ENCODE results near the gene PARP4. TPM values are rescaled to one million over a fixed set of nuclear protein-coding genes. Genes with fewer than 3 reads are reported as not detected.
"Not testable (repeated sequence)": the region's sequence is repeated elsewhere in the genome, so short reads cannot be mapped to it uniquely, and the experiment has no call there.

Gene PARP4
- total RNA-seq, 1 donor from 2014 or later: 41.5 TPM

GRCh38 chr13:24505756-24506155, 6.8 kb downstream of the PARP4 start:
- no peak for ATAC-seq

DNA sequence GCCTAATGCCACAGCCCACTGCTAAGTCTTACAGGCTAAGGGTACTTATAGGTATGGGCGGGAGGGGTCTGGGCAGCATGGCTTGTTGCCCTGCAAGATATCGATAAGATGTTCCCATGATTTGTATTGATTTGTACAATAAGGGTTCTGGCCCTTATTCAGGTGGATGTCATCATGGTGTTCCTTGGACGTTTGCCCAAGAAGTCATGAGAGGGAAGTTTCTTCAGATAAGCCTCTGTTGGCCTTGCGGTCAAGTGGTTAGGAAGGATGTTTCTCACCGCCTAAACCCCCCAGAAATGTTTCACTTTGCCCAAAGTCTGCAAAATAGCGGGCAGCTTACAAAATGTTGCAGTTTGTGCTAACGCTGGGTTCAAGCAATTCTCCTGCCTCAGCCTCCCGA, 7.3 kb downstream of the PARP4 start:
- ATAC-seq: no peak

- ATAC-seq: peak; percentile 72
These were observed 9.2 kb downstream of the PARP4 start for GRCh38 chr13:24503379-24503696.

DNA sequence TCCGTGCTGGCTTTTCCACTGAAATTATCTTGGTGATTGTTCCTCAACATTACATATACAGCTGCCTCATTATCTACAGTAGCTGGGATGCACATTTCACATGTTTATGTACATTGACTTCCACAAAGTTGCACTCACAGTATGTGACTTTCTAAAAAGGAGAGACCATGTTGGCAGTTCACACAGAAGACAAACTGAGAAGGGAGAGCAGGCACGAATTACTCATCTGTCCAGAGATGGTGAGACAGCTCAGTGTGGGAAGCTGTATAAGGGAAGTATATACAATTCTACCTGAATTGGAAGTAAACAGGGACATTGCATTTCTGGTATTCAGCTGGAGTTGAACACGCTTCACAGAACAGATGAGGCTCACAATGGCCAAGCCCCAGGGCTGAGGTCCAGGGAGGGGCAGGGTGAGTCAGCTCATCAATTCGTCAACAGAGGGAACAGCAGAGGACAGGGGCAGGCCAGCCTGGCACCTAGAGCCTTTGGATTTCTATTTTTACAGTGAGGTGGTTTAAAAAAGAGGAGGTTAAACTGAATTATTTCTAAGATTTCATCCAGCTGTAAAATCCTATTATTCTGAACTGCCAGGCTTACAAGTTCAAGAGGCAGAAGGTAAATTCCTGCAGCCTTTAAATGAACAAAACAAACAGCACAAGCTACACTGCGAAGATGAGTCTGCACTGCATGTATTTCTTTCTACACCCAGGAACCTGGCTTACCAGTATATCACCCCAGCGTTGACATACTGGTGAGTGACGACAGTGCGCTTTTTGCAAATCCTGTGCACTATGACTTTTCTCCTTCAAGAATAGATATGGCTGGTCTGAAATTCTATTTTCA, 9.8 kb downstream of the PARP4 start:
- peak; percentile 97 for ATAC-seq

DNA sequence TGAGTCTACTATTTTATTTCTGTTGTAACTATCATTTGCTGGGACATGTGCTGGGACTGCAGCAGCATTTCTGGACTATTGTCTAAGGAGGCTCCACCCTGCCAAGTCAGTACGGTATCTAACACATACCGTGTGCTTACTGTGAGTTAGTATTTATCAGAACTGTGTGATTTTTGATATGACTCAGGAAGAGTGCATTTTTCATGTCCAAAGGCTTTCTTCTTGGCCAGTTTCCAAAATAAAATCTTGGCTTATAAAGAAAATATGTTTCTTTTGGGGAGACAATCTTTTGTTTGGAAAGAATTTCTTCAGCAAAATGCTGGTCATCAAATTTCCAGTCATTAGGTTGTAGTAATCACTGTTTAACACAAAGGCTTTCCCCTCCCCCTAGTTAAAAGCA, 11.6 kb downstream of the PARP4 start:
- ATAC-seq: peak; percentile 62

DNA sequence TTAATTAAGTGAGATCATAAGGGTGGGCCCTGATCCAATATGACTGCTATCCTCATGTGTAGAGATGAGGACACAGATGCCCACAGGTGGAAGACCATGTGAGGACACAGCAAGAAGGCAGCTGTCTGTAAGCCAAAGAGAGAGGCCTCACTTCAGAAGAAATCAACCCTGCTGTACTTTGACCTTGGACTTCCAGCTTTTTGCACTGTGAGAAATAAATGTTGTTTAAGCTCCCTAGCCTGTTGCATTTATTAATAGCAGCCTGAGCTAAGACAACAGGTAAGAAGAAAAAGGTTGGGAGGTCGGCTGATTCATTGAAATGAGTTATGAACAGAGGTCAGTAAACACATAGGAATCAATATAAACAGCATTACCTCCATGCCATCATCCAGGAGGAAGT, 14.8 kb downstream of the PARP4 start:
- no peak for ATAC-seq

GRCh38 chr13:24496295-24496694, 16.3 kb downstream of the PARP4 start:
- not testable (repeated sequence) for ATAC-seq

- ATAC-seq: peak; percentile 86
These were observed 17.3 kb downstream of the PARP4 start for GRCh38 chr13:24495151-24495729.

GRCh38 chr13:24493356-24493755, 19.2 kb downstream of the PARP4 start:
- ATAC-seq: no peak

DNA sequence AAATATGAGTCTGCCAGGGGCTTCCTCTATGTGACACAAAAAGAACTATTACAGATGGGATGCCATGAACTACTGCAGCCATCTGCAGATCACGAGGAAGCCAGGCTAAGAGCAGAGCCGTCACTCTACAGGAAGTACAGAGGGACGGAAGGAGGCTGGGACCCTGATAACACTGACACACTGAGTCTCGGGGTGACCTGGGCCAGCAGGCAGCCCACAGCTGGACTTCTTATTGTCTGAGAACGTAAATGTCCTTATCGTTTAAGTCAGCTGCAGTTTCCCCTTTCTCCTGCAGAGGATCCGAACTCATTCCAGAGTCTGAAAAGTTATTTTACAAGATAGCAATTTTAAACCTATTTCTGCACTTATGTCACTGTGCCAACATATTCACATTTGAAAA, 20.7 kb downstream of the PARP4 start:
- no peak for ATAC-seq

DNA sequence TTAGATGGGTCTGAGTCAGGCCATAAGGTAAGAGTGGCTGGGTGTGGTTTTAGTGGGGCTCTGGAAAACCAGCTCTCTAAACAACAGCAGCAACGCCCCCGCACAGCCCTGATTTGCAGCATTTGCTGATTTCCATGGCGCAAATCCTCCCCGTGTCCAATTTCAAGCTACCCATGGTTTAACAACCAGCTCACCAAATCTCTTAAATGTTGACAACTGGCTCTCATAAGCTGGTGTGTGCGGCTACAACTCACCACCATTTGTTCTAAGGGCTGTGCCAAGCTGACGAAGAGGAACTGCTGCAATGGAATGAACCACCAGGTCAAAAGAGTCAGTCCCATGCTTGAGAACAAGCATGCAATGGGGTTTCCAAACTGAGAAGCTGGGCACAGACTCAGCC, 22.9 kb downstream of the PARP4 start:
- no peak for ATAC-seq

DNA sequence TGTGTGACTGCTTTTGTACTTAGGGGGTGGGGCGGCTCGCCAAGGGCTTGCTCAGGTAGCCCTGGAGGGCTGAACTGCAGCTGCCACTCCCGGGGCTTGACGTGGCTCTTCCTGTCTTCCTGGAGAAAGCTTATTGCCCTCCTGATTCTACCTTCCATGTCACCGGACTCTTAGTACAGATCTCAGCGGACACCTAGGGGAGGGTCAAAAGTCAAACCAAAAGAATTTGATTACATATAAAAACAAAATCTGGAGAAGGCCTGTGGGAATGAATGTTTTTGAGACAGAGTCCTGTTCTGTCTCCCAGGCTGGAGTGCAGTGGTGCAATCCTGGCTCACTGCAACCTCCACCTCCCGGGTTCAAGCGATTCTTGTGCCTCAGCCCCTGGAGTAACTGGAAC, 24.5 kb downstream of the PARP4 start:
- ATAC-seq: not testable (repeated sequence)

DNA sequence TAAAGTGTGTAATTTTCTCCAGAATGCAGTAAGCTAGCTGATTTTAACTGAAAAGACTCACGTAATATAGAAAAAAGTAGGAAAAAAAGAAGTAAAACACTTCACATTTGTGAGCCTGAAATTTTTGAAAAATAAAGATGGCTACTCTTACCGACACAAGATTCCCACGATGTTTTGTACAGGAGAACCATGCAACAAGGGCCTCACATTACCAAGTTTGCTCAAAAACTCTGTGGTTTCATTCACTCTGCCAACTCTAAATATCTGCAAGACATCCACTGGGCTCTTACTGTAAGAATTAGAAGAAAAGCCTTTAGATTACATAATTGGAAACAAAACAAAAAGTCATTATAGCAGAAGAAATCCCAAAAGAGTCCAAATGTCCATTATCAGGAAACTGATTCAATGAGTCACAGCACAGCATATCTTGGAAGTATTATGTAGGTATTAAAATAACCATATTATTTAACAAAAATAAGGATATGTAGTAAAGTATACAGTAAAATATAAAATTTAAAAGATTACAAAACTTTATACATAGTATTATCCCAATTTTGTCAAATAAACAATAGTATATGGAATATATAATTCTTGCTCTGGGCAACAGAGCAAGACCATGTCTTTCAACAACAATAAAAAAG, 26.4 kb downstream of the PARP4 start:
- ATAC-seq: not testable (repeated sequence)

GRCh38 chr13:24473686-24474085, 38.9 kb downstream of the PARP4 start:
- ATAC-seq: no peak

GRCh38 chr13:24472129-24472528, 40.4 kb downstream of the PARP4 start:
- ATAC-seq: not testable (repeated sequence)

GRCh38 chr13:24463078-24463477, 49.5 kb downstream of the PARP4 start:
- no peak for ATAC-seq

DNA sequence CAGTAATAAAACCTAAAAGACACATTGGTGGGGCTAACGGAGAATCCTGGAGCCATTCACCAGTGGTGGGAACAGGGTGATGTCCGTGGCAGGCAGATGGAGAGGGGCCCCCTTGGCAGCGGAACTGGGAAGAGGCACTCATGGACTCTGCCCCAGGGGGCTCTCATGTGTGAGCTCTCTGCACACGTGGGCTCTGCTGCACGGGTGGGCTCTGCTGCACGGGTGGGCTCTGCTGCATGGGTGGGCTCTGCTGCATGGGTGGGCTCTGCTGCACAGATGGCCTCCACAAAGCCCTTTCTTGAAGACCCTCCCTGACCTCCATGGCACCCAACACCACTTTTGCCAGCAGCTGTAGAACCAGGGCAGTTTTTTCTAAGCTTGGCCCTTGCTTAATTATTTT, 52.3 kb downstream of the PARP4 start:
- ATAC-seq: no peak

DNA sequence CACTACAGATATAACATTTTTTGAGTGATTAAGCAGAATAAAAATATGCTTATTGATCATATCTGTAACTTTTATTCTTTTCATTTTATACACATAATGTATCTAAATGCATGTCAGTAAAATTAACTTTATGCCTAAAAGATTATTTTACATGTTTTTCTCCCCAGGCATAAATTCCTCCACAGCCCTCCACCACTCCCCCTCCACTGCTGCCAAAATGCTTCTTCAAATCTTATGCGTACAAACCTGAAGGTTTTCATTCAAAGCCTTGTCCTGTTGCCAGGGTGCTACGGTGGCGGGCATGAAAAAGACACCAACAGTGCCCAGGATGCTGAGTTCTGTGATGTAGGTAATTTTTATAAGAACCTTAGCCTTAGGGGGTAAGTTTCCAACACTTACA, 52.9 kb downstream of the PARP4 start:
- no peak for ATAC-seq

DNA sequence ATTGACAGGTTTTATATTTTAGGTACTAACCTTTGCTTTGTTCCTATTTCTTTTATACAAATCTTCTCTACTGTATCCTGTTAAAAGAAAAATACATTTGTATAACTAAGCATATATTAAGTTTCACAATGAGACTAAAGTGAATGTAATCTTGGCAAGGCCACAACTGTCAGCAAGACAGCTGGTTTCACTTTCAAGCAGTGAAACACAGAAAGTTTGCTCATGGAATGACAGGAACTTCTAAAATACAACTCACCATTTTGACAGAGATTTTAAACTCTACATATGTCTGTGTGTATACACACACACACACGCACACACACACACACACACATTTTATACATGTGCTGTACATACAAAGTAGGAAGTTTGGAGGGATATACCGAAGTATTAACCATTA, 53.3 kb downstream of the PARP4 start:
- no peak for ATAC-seq

DNA sequence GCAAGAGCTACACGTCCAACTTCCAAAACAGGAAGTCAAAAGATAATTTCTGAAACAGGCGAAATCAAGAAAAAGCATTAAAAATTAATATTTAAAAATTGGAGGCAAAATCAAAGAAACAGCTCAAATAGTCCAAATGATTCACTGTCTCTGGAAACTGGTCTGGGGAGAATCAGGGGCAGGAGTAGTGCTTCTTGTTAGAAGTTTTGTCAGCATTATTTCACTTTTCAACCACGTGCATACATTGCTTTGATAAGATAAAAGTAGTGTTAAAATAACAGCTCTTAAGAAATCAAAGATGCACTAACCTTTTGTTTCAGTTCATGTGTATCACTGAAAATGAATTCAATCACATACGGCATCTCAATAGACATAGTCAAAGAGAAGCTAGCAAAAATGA, 53.8 kb downstream of the PARP4 start:
- no peak for ATAC-seq

DNA sequence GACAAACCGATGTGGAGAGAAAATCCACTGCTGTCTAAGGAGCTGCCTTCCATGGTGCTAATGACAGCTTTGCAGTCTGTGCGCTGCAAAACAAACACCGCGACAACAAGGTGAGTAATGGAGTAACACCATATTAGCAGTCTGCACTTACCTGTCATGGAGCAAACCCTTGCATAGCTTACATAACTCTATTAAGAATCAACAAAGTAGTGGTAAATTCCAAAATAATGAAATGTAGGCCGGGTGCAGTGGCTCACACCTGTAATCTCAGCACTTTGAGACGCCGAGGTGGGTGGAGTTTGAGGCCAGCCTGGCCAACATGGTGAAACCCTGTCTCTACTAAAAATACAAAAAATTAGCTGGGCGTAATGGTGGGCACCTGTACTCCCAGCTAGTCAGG, 56.2 kb downstream of the PARP4 start:
- ATAC-seq: no peak

DNA sequence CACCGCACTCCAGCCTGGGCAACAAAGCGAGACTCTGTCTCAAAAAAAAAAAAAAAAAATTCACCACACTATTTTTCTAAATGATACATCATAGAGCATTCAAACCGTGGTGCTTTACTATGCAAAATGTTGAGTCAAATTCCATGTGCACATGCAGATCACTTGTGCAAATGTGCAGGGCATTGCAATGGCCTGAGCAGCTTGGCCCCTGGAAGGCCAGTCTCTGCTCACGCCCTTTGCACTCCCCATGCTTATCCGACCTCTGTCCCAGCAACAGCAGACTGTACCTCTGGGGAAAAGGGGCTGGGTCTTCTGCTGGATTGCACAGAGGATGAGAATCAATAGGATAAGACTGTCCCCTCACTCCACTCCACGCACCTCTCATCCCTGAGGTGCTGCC, 58.5 kb downstream of the PARP4 start:
- ATAC-seq: no peak

DNA sequence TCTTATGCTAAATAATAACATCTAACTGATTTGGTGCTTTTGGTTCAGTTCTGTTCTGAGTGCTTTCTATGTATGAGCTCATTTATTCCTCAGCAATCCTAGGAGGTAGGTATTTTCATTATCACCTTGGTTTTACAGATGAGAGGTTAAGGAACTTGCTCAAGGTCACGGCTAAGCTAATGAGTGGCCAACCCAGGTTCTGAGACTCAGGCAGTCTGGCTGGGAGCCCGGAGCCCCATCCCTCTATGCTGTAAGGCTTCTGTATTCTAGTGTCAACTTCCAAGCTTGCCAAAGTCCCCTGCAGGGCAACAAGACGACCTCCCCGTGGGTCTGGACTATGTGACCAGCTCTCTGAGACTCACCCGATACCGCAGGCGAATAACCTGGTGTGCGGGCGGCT, 60.5 kb downstream of the PARP4 start:
- ATAC-seq: no peak

DNA sequence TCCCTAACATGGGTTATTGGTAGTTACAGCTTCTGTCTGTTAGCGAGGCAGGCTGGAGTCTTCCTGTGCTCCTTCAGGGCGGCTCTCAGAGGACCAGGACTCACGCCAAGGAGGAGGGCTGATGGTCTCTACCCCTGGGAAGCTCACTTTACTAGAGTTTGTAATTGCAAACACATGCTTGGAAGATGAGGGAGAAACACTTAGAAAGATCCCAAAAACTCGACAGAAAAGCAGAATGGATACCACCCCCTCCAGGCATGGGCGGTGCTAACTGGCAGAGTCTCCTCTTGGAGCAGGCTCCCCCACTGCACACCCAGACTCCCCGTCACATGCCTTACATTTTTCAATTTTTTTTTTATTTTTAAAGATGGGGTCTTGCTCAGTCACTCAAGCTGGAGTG, 62.0 kb downstream of the PARP4 start:
- no peak for ATAC-seq

Measured in esophagus mucosa (tissue), 1 donor.